NCI-H1436 treated with DMSO at 0.1 percent for 48 hours (cell line): ENCODE results near the gene APBA2.

ENCODE experiments used
- DNase-seq: peaks from one replicate; lab custom pipeline; 2025; lab: John Stamatoyannopoulos, UW

Gene APBA2

DNA sequence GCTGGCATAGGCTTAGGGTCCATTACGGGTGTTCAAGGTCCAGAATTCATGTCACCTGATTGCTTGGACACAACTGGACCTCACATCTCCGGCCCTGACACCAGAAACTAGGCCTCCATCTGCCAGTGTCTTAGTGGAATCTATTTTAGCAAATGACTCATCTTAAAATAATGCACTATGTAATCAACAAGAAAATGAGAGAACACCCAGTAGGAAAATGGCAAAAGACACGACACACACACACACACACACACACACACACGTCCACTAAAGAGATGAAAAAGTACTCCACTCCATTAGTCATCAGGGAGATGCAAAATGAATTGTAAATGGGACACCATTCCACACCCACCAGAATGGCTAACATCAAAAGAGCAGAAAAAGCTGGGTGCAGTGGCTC, 11.2 kb downstream of the APBA2 start:
- DNase-seq, result no peak

DNA sequence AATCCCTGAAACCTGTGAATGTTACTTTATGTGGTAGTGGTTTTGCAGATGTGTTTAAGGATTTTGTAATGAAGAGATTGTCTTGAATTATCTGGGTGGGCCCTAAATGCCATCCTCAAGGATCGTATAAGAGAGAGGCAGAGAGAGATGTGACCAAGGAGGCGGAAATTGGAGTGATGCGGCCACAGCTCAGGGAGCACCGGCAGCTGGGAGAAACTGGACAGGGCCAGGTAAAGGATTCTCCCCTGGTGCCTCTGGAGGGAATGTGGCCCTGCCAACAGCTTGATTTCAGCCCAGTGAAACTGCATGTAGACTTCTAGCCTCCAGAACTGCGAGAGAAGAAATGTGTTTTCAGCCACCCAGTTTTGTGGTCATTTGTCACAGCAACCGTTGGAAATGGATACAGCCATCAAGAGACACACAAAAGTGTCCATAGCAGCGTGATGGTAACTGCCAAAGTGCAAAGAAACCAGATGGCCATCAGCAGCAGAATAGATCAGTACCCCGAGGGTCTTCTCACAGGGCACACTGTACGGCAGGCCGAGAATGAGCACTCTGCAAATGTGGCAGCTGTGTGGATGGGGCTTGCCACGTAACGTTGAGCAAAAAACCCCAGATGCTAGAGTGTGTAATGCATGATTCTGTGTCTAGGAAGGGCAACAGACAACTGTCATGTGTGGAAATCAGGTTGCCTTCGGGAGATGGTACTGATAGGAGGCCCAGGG, 12.2 kb downstream of the APBA2 start:
- DNase-seq, result no peak

DNA sequence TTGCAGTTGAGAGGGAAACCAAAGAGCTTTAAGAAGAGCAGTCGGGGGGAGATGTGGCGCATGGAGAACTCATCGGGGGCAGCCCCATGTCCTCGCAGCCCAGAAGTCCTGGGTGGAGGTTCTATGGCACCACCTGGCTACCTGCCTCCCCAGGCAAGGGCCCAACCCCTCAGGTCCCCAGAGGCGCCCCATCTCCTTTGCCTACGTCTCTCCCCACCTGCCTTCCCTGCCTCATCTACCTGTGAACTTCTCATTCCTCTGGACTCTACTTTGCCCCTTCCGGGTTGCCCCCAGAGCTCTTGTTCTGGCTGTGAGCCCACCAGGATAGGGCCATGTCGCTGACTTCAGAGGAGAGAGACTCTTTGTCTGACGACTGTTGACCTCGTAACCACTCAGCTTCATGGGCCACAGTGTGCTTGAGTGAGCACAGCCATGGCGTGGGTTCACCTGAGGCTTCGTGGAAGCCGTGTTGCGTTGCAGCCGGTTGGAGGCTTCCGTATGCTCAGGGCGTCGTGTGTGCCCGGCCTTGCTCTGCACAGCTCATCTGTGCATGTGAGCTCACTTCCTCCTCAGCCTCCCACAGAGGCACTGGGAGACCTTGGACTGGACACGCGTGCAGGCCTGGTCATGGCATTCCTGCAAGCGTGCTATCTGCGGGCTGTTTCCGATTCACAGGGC, 13.4 kb downstream of the APBA2 start:
- no peak for DNase-seq

DNA sequence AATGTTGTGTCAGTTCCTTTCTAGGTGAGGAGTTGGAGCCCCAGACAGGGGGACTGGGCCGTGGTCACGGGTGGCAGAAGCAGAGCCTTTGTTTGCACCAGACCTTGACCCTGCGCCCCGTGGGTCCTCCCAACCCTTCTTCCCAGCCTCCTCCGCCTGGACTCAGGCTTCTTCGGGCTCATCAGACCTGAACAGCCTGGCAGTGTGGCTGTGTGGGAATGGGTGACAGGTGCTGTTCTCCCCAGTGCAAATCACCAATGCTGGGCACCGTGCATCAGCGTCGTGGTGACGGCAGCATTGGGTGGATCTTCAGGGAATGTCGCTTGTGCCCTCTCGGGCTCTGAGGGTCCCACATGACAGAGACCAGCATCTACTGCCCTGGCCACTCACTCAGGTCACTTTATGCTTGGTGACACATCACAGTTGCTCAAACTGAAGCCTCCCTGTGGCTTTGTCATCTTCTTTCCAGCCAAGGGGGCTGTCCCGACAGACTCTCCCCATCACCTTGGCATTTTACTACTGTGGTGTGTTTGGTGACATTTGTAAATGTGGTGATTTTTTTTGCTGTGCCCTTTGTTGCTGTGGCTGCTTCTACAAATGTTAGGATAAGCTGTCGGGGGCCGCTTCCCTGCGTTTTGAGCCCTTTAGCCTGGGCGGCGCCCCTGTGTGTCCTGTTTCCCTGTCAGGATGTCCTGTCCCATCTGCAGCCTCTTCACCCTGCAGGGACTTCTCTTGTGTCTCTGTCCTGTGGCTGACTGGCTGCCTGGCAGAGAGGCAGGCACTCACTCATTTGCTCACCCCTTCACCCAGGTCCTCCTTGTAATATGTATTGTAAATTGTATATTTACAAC, 14.5 kb downstream of the APBA2 start:
- no peak for DNase-seq

- no peak for DNase-seq
These were observed 15.3 kb downstream of the APBA2 start for GRCh38 chr15:28900892-28901586.

DNA sequence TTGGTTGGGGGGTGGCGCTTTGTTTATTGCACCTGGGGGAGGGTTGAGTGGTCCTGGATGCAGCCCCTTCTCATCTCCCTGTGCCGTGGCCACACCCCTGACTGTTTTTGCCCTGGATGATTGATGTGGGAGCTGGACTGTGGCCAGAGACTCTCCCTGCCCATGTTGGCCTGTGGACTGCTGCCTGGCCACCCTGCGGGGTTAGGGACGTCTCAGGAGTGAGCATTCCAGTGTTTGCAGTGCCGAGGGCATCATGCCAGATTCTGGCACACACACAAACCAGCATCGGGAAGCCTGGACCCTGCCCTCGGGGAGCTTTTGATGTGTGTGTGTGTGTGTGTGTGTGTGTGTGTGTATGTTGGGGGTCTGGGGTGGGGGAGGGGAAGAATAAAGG, 15.8 kb downstream of the APBA2 start:
- no peak for DNase-seq

DNA sequence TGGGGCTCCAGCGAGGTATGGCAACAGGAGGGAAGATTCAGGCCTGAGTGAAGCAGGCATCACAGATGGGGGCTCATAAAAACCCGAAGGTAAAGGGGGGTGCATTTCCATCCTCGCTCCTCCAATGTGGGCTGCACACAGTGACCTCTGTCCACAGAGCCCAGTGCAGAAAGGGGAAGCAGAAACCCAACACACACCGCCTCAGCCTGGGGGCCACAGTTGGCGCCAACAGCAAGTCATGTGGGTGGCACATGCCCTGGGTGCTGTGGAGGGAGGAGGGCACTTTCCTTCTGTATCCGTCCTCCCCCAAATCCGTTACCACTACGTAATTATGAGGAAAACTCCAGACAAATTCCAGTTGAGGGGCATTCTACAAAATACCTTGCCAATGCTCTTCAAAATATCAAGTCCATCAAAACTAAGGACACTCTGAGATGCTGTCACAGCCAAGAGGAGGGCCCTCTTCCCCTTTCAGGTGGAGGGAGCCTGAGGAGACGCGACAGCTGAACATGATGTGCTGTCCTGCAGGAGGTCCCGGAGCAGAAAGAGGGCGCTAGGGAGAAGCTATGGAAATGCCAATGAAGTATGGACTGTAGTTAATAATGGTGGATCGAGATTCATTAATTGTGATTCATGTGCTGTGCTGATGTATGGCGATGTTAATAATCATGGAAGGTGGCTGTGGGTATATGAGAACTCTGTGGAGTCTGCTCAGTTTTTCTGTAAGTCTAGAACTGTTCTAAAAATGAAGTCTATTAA, 16.4 kb downstream of the APBA2 start:
- DNase-seq, result no peak

DNA sequence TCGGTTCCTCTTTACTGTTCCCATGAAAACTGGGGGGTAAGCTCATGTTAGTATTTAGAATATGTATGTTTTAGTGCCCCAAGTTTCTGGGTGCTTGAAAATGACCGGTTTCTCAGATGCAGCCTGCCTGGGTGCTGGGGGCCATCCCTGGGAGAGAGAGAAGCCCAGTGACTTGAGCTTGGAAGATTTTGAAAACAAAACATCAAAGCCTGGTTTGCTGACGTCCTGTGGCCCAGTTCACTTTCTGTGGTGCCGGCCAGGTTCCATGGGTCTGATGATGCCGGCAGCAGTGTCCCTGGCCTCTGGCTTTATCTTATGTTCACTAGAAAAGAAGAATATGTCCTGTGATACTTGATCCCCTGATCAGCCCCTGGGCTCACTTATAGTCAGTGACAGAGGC, 17.1 kb downstream of the APBA2 start:
- no peak for DNase-seq

DNA sequence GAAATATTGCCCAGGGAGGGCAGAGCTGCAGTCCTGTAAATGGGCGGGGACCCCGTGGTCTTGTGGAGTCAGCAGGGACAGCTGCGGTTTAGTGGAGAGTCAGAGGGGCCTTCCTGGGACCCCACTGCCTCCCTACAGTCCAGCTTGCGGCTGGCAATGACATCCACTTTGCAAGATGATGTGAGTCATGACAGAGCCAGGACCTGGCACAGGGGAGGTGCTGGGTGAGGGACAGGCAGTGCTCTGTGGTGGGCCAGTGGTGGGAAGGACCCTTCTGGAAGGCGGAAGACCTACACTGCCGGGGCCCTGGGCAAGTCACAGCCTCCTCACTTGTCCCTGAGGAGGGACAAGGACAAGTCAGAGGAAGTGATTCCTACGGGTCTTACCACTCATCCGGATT, 17.8 kb downstream of the APBA2 start:
- no peak for DNase-seq

DNA sequence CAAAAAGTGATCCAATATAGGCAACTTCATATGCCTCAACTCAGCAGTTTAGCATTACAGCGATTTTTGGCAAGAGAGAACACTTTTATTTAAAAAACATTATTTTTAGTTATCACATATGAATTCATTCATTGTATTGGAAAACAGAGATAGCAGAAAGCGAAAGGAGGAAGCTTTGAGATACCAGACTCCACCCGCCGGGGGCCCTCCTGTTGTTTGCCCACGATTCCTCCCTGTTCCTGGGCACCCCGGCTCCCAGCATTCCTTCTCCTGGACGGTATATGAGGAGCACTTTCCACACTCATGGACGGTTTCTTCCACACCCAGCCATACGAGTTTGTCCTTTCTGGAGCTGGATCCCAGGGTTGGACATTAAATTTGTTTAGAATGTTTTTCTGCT, 18.2 kb downstream of the APBA2 start:
- no peak for DNase-seq

- no peak for DNase-seq
These were observed 19.0 kb downstream of the APBA2 start for GRCh38 chr15:28904541-28905315.

DNA sequence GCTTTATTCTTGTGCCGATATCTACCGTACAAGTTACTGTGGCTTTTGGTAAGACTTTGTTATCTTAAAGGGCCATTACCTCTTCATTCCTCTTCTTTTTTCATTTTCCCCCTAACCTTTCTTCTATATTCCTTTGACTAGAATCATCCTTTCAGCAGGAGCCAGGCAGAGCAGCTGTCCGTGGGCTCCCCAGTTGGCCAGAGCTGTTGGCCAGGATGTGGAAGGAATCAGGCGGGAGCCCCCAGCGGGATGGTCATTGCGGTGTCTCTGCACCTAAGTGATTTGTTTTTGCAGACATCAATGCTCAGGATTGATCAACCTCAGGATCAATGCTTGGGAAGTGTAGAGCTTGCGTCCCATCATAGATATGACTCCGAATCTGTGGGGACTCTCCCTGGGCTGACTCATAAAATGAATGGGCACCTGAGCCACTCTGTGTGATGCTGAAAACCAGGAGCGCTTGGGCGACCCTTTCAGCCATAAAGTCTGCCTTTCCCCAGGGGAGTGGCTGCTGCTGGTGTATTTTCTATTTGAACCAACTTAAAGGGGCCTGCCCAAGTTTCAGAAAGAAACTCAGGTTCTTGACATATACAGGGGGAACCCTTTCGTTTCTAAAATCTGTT, 21.7 kb downstream of the APBA2 start:
- no peak for DNase-seq

DNA sequence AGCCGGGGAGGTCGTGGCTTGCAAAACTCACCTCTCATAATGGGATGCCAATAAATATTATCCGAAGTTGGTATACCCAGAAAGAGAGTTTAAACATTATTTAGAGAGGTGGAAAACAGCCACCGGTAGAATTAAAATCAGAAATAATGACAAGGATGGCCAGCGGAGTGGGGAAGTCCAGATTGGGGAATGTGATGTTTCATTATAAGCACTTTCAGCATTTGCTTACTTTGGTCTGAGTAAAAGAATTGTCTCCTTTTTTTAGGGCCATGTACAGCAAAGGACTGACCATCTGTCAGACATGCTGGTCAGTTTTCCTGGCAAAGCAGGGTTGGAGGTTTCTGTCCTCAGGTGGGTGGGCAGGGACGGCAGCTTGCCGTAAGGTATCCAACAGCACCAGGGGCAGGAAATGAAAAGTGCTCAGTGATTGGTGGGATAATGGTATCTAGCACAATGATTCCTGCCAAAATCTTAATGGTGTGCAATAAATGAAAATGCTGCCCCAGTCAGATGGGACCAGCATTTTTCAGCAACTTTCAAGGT, 24.3 kb downstream of the APBA2 start:
- DNase-seq, result no peak

- DNase-seq, result no peak
These were observed 25.6 kb downstream of the APBA2 start for GRCh38 chr15:28911310-28911931.

GRCh38 chr15:28912422-28912821, 26.6 kb downstream of the APBA2 start:
- no peak for DNase-seq

- DNase-seq, result no peak
These were observed 27.5 kb downstream of the APBA2 start for GRCh38 chr15:28913171-28913765.

GRCh38 chr15:28914046-28914445, 28.3 kb downstream of the APBA2 start:
- no peak for DNase-seq

- no peak for DNase-seq
These were observed 28.8 kb downstream of the APBA2 start for GRCh38 chr15:28914483-28915023.
